Calu3 (cell line): ENCODE data around the gene ARHGAP45. TPM values are rescaled to one million over a fixed set of nuclear protein-coding genes. Genes with fewer than 3 reads are reported as not detected.

Experiments
- BruUV-seq: library from RNA; stranded (reverse); fragments of 400-500 nt; replicated peaks from 2 replicates; lab custom pipeline; 2021; lab: Mats Ljungman, UMichigan
- CTCF ChIA-PET: fragments of 300-600 bp; sonication (Branson Sonifier 250); formaldehyde crosslinking; loops from one replicate; lab custom pipeline; 2022; ENCODE audit warnings: antibody characterized with exemption; lab: Charles Lee
- DNase-seq: peaks from one replicate; pipeline ENCODE4 v3.0.0; 2022
- H3K27ac Mint-ChIP-seq: one replicate; pipeline ENCODE4 v1.8.0; 2022; ENCODE audit warnings: mixed read lengths; ENCODE audit not compliant: unreplicated experiment
- H3K27me3 Mint-ChIP-seq: one replicate; pipeline ENCODE4 v1.8.0; 2022; ENCODE audit warnings: mixed read lengths; ENCODE audit not compliant: unreplicated experiment
- H3K36me3 Mint-ChIP-seq: one replicate; pipeline ENCODE4 v1.8.0; 2022; ENCODE audit warnings: mild to moderate bottlenecking, moderate library complexity, mixed read lengths; ENCODE audit not compliant: insufficient read depth, unreplicated experiment
- H3K4me1 Mint-ChIP-seq: one replicate; pipeline ENCODE4 v1.8.0; 2022; ENCODE audit warnings: mild to moderate bottlenecking, low read depth, mixed read lengths; ENCODE audit not compliant: unreplicated experiment
- H3K4me3 Mint-ChIP-seq: one replicate; pipeline ENCODE4 v1.8.0; 2022; ENCODE audit warnings: mild to moderate bottlenecking, low read depth, moderate library complexity, mixed read lengths; ENCODE audit not compliant: unreplicated experiment
- H3K9me3 Mint-ChIP-seq: one replicate; pipeline ENCODE4 v1.8.0; 2022; ENCODE audit warnings: low read depth, mixed read lengths; ENCODE audit not compliant: unreplicated experiment
- intact Hi-C: fragments of 100-400 bp; cut with micrococcal nuclease; formaldehyde crosslinking; loops from one replicate; pipeline ENCODE4 v1.10.0; 2022; ENCODE audit not compliant: unreplicated experiment
- total RNA-seq: library from RNA; stranded (reverse); gene quantifications from 2 replicates; pipeline ENCODE4 v1.2.3, GENCODE V29; 2022
- TF ChIP-seq, protein P1 (sequence below): fragments of 200-600 bp; IDR thresholded peaks from one replicate; pipeline ENCODE4 v1.8.0; 2022; ENCODE audit warnings: antibody characterized with exemption; ENCODE audit not compliant: unreplicated experiment

ARHGAP45 gene
- total RNA-seq, 1 experiment from 2014 or later, result 10.4 TPM

DNA sequence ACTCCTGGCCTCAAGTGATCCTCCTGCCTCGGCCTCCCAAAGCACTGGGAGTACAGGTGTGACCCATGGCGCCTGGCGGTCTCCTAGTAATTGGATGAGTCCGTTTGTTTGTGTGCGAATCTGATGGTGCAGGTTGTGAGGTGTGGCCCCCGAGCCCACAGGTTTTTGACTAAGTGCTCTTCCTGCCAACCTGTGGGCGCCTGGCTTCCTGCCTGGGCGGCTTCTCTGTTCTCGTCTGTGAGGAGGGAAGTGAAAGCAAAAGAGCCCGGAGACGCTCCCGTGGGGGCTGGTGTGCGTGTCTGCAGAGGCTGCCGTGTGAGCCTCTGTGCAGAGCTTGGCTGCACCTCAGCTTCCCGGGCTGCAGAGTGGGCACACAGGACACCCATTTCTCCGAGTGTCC is 10.0 kb downstream of the ARHGAP45 start:
- DNase-seq, result no peak
- Mint-ChIP-seq H3K9me3 (no peaks in the 10 kb centered on the region), H3K4me1 (no peaks in the 10 kb centered on the region), H3K4me3 (no peak overlapping the region), H3K36me3 (peaks cover 6% of the 10 kb centered on the region), H3K27ac (no peak overlapping the region), H3K27me3 (no peaks in the 10 kb centered on the region)
- TF ChIP-seq, protein P1, sequence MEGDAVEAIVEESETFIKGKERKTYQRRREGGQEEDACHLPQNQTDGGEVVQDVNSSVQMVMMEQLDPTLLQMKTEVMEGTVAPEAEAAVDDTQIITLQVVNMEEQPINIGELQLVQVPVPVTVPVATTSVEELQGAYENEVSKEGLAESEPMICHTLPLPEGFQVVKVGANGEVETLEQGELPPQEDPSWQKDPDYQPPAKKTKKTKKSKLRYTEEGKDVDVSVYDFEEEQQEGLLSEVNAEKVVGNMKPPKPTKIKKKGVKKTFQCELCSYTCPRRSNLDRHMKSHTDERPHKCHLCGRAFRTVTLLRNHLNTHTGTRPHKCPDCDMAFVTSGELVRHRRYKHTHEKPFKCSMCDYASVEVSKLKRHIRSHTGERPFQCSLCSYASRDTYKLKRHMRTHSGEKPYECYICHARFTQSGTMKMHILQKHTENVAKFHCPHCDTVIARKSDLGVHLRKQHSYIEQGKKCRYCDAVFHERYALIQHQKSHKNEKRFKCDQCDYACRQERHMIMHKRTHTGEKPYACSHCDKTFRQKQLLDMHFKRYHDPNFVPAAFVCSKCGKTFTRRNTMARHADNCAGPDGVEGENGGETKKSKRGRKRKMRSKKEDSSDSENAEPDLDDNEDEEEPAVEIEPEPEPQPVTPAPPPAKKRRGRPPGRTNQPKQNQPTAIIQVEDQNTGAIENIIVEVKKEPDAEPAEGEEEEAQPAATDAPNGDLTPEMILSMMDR, result no peak
- CTCF ChIA-PET, result no interaction called here
- no TSS peak for BruUV-seq
- intact Hi-C loops, result no loop called here

GRCh38 chr19:1079566-1080111 is 12.7 kb downstream of the ARHGAP45 start:
- Mint-ChIP-seq H3K4me3 (no peak overlapping the region), H3K4me1 (no peaks in the 10 kb centered on the region), H3K9me3 (no peaks in the 10 kb centered on the region), H3K36me3 (peaks cover 8% of the 10 kb centered on the region), H3K27me3 (no peaks in the 10 kb centered on the region), H3K27ac (no peak overlapping the region)
- DNase-seq, result no peak
- CTCF ChIA-PET, result no interaction called here
- intact Hi-C loops, result no loop called here
- TF ChIP-seq, protein P1, result no peak
- no TSS peak for BruUV-seq

- CTCF ChIA-PET, result no interaction called here
- no peak overlapping the region for H3K4me3 Mint-ChIP-seq
- TF ChIP-seq, protein P1, result no peak
- H3K27ac Mint-ChIP-seq, result no peak overlapping the region
- H3K9me3 Mint-ChIP-seq, result no peaks in the 10 kb centered on the region
- H3K27me3 Mint-ChIP-seq, result no peaks in the 10 kb centered on the region
- H3K4me1 Mint-ChIP-seq, result no peaks in the 10 kb centered on the region
- DNase-seq, result no peak
- H3K36me3 Mint-ChIP-seq, result peaks cover 17% of the 10 kb centered on the region
- intact Hi-C loops, result no loop called here
- BruUV-seq, result no TSS peak
Measured at GRCh38 chr19:1080360-1081161, 13.6 kb downstream of the ARHGAP45 start.

- Mint-ChIP-seq H3K9me3 (no peaks in the 10 kb centered on the region), H3K4me3 (no peak overlapping the region), H3K27ac (no peak overlapping the region), H3K4me1 (no peaks in the 10 kb centered on the region), H3K27me3 (no peaks in the 10 kb centered on the region), H3K36me3 (peaks cover 23% of the 10 kb centered on the region)
- TF ChIP-seq, protein P1, result no peak
- intact Hi-C loops, result no loop called here
- no TSS peak for BruUV-seq
- CTCF ChIA-PET, result no interaction called here
- DNase-seq, result no peak
Measured at GRCh38 chr19:1081301-1082164, 14.6 kb downstream of the ARHGAP45 start.
